HG02610 (cell line): ENCODE measurements around the gene PDLIM5.
"Not testable (repeated sequence)": the region's sequence is repeated elsewhere in the genome, so short reads cannot be mapped to it uniquely, and the experiment has no call there.

Experiments used
- ATAC-seq: cut with Tn5 transposase; IDR thresholded peaks from one replicate; pipeline ENCODE4 v1.9.1; 2021; ENCODE audit warnings: mild to moderate bottlenecking, moderate library complexity; ENCODE audit not compliant: unreplicated experiment

Gene PDLIM5

GRCh38 chr4:94459462-94460161, 7.9 kb downstream of the PDLIM5 start:
- ATAC-seq: no peak

GRCh38 chr4:94461506-94461905, 9.8 kb downstream of the PDLIM5 start:
- ATAC-seq: no peak

GRCh38 chr4:94462572-94462971, 10.8 kb downstream of the PDLIM5 start:
- ATAC-seq: no peak

GRCh38 chr4:94463771-94464170, 12.0 kb downstream of the PDLIM5 start:
- no peak for ATAC-seq

GRCh38 chr4:94466371-94466770, 14.6 kb downstream of the PDLIM5 start:
- no peak for ATAC-seq

GRCh38 chr4:94466923-94467322, 15.2 kb downstream of the PDLIM5 start:
- no peak for ATAC-seq

- no peak for ATAC-seq
Observed at GRCh38 chr4:94468093-94468769, 16.5 kb downstream of the PDLIM5 start.

GRCh38 chr4:94469221-94469784, 17.6 kb downstream of the PDLIM5 start:
- peak; percentile 69 for ATAC-seq

GRCh38 chr4:94470132-94470531, 18.4 kb downstream of the PDLIM5 start:
- no peak for ATAC-seq

GRCh38 chr4:94470782-94471181, 19.0 kb downstream of the PDLIM5 start:
- not testable (repeated sequence) for ATAC-seq

GRCh38 chr4:94472056-94472826, 20.5 kb downstream of the PDLIM5 start:
- no peak for ATAC-seq

- ATAC-seq: no peak
Observed at GRCh38 chr4:94475050-94475449, 23.3 kb downstream of the PDLIM5 start.

GRCh38 chr4:94475794-94476193, 24.1 kb downstream of the PDLIM5 start:
- ATAC-seq: no peak

GRCh38 chr4:94477227-94477626, 25.5 kb downstream of the PDLIM5 start:
- no peak for ATAC-seq

- ATAC-seq: not testable (repeated sequence)
Observed at GRCh38 chr4:94478805-94479204, 27.1 kb downstream of the PDLIM5 start.

- ATAC-seq: no peak
Observed at GRCh38 chr4:94479358-94480141, 27.8 kb downstream of the PDLIM5 start.

GRCh38 chr4:94480362-94480951, 28.7 kb downstream of the PDLIM5 start:
- no peak for ATAC-seq

GRCh38 chr4:94483895-94484294, 32.2 kb downstream of the PDLIM5 start:
- ATAC-seq: no peak

- no peak for ATAC-seq
Observed at GRCh38 chr4:94484818-94485217, 33.1 kb downstream of the PDLIM5 start.

GRCh38 chr4:94486372-94486801, 34.6 kb downstream of the PDLIM5 start:
- no peak for ATAC-seq
